Loucy (cell line): ENCODE measurements around the gene ELMOD1.

Source experiments
- EZH2phosphoT487 ChIP-seq: fragments of 200-600 bp; IDR thresholded peaks from 2 replicates; pipeline ENCODE4 v1.6.1; 2018; ENCODE audit warnings: antibody characterized with exemption, mild to moderate bottlenecking, moderate library complexity, borderline replicate concordance
- TF ChIP-seq, protein P1 (sequence below): fragments of 200-600 bp; sonication (generic); conservative IDR thresholded peaks from 2 replicates; pipeline ENCODE4 v1.5.1; 2014; ENCODE audit warnings: mild to moderate bottlenecking, antibody characterized with exemption, low read length

DNA sequence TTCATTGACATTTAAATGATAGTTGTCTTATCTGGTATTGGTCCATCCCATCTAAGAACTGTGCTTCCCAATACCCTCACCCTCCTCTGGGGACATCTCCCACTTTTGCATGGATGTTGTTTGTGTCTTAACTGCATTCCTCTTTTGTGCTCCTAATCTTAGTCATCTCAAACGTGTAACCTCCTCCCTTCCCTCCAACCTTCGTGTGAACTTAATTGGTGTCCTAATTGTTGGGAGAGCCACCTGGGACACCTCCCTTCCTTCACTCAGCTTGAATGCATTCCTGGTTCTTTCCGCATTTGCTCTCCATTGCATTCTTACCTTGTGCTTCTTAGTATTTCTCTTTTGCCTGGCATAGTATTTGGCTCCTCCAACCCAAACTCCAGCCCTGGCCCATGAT is 9.8 kb upstream of the ELMOD1 start:
- TF ChIP-seq, protein P1, sequence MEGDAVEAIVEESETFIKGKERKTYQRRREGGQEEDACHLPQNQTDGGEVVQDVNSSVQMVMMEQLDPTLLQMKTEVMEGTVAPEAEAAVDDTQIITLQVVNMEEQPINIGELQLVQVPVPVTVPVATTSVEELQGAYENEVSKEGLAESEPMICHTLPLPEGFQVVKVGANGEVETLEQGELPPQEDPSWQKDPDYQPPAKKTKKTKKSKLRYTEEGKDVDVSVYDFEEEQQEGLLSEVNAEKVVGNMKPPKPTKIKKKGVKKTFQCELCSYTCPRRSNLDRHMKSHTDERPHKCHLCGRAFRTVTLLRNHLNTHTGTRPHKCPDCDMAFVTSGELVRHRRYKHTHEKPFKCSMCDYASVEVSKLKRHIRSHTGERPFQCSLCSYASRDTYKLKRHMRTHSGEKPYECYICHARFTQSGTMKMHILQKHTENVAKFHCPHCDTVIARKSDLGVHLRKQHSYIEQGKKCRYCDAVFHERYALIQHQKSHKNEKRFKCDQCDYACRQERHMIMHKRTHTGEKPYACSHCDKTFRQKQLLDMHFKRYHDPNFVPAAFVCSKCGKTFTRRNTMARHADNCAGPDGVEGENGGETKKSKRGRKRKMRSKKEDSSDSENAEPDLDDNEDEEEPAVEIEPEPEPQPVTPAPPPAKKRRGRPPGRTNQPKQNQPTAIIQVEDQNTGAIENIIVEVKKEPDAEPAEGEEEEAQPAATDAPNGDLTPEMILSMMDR, result no peak
- no peak for TF ChIP-seq EZH2phosphoT487
